ENCODE data around the gene PTCD1.
"Not testable (repeated sequence)": the region's sequence is repeated elsewhere in the genome, so short reads cannot be mapped to it uniquely, and the experiment has no call there.

DNA sequence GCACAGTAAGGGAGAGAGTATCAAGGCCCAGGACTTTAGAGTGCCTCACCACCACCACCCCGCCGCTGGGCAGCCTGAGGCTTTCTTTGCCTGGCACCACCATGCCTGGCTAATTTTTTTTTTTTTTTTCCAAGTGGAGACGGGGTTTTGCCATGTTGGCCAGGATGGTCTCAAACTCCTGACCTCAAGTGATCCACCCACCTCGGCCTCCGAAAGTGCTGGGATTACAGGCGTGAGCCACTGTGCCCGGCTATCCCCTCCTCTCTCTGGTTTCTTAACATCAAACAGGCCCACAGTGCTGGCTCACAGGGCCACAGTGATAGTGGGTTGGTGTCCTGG lies 58.9 kb downstream of the PTCD1 start:
- TF ChIP-seq POLR2AphosphoS5, POLR2A (IDR thresholded peaks at IDR 0.05): not testable (repeated sequence)
- TF ChIP-seq, protein P1, sequence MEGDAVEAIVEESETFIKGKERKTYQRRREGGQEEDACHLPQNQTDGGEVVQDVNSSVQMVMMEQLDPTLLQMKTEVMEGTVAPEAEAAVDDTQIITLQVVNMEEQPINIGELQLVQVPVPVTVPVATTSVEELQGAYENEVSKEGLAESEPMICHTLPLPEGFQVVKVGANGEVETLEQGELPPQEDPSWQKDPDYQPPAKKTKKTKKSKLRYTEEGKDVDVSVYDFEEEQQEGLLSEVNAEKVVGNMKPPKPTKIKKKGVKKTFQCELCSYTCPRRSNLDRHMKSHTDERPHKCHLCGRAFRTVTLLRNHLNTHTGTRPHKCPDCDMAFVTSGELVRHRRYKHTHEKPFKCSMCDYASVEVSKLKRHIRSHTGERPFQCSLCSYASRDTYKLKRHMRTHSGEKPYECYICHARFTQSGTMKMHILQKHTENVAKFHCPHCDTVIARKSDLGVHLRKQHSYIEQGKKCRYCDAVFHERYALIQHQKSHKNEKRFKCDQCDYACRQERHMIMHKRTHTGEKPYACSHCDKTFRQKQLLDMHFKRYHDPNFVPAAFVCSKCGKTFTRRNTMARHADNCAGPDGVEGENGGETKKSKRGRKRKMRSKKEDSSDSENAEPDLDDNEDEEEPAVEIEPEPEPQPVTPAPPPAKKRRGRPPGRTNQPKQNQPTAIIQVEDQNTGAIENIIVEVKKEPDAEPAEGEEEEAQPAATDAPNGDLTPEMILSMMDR (IDR thresholded peaks at IDR 0.05) = not testable (repeated sequence)
